Astrocyte (in vitro differentiated cells and primary cell): Measurements from ENCODE around the gene ZSCAN25. TPM values are rescaled to one million over a fixed set of nuclear protein-coding genes. Genes with fewer than 3 reads are reported as not detected.

ENCODE experiments used
- DNase-seq: peaks from one replicate; pipeline ENCODE4 v3.0.0-alpha.2; 2010; ENCODE audit warnings: low read depth
- FAIRE-seq: peaks from 2 replicates; lab custom pipeline; 2011; peaks lifted over from hg19 to GRCh38; lab: Jason Lieb, UNC
- H2AFZ ChIP-seq: 2 replicates; pipeline ENCODE4 v1.6.0; 2012; ENCODE audit warnings: low read depth, low read length, inconsistent platforms
- H3K27ac ChIP-seq: 2 replicates; pipeline ENCODE4 v1.5.1; 2011; ENCODE audit warnings: low read depth, low read length, inconsistent platforms
- H3K27me3 ChIP-seq: 2 replicates; pipeline ENCODE4 v1.6.0; 2011; ENCODE audit warnings: low read length, inconsistent platforms; ENCODE audit not compliant: insufficient read depth
- H3K36me3 ChIP-seq: 2 replicates; pipeline ENCODE4 v1.5.1; 2011; ENCODE audit warnings: low read length, inconsistent platforms; ENCODE audit not compliant: insufficient read depth
- H3K4me1 ChIP-seq: 2 replicates; pipeline ENCODE4 v1.5.1; 2011; ENCODE audit warnings: low read length, inconsistent platforms; ENCODE audit not compliant: insufficient read depth
- H3K4me2 ChIP-seq: 2 replicates; pipeline ENCODE4 v1.6.0; 2012; ENCODE audit warnings: low read length, inconsistent platforms
- H3K4me3 ChIP-seq: 2 replicates; pipeline ENCODE4 v1.5.1; 2011; ENCODE audit warnings: low read depth, mild to moderate bottlenecking, low read length, inconsistent platforms; ENCODE audit not compliant: insufficient read depth
- H3K79me2 ChIP-seq: 2 replicates; pipeline ENCODE4 v1.6.0; 2012; ENCODE audit warnings: mild to moderate bottlenecking, low read length, inconsistent platforms; ENCODE audit not compliant: insufficient read depth
- H3K9ac ChIP-seq: 2 replicates; pipeline ENCODE4 v1.6.0; 2012; ENCODE audit warnings: mild to moderate bottlenecking, low read length, inconsistent platforms
- H3K9me3 ChIP-seq: 2 replicates; pipeline ENCODE4 v1.5.1; 2012; ENCODE audit warnings: low read depth, mild to moderate bottlenecking, low read length, inconsistent platforms; ENCODE audit not compliant: insufficient read depth
- H4K20me1 ChIP-seq: 2 replicates; pipeline ENCODE4 v1.6.0; 2012; ENCODE audit warnings: low read length, inconsistent platforms; ENCODE audit not compliant: insufficient read depth
- H3K27ac Mint-ChIP-seq: one replicate; pipeline ENCODE4 v1.8.0; 2021; ENCODE audit warnings: mild to moderate bottlenecking, mixed read lengths; ENCODE audit not compliant: unreplicated experiment
- H3K27me3 Mint-ChIP-seq: one replicate; pipeline ENCODE4 v1.8.0; 2021; ENCODE audit warnings: low read depth, mixed read lengths; ENCODE audit not compliant: unreplicated experiment
- H3K36me3 Mint-ChIP-seq: one replicate; pipeline ENCODE4 v1.8.0; 2021; ENCODE audit warnings: low read depth, mixed read lengths; ENCODE audit not compliant: unreplicated experiment
- H3K4me1 Mint-ChIP-seq: one replicate; pipeline ENCODE4 v1.8.0; 2021; ENCODE audit warnings: low read depth, mixed read lengths; ENCODE audit not compliant: unreplicated experiment
- H3K4me3 Mint-ChIP-seq: one replicate; pipeline ENCODE4 v1.8.0; 2021; ENCODE audit warnings: mild to moderate bottlenecking, moderate library complexity, mixed read lengths; ENCODE audit not compliant: unreplicated experiment
- H3K9me3 Mint-ChIP-seq: one replicate; pipeline ENCODE4 v1.8.0; 2021; ENCODE audit warnings: mild to moderate bottlenecking, mixed read lengths; ENCODE audit not compliant: unreplicated experiment
- CTCF ChIP-seq: IDR thresholded peaks from 2 replicates; pipeline ENCODE4 v1.5.1; 2011; ENCODE audit warnings: low read depth, mild to moderate bottlenecking, inconsistent platforms, low read length, moderate library complexity; ENCODE audit not compliant: insufficient read depth
- EZH2 ChIP-seq: IDR thresholded peaks from 2 replicates; pipeline ENCODE4 v1.6.1; 2012; ENCODE audit warnings: mild to moderate bottlenecking, low read length, inconsistent platforms; ENCODE audit not compliant: insufficient read depth
- total RNA-seq: library from RNA; stranded (reverse); gene quantifications from 2 replicates; pipeline ENCODE4 v1.2.1, GENCODE V29; 2021

The ZSCAN25 gene
- total RNA-seq, 1 donor from 2014 or later, result 14.6 TPM

GRCh38 chr7:99573257-99573656, 43.5 kb upstream of the ZSCAN25 start:
- no peaks in the 10 kb centered on the region for H3K27me3 Mint-ChIP-seq
- FAIRE-seq (peak; percentile 69), DNase-seq (no peak)
- TF ChIP-seq EZH2, result no peak
- TF ChIP-seq CTCF, result no peak
- H3K79me2 ChIP-seq, result peaks cover 27% of the 10 kb centered on the region
- H3K4me3 ChIP-seq, result no peak overlapping the region
- no peak overlapping the region for H3K9ac ChIP-seq
- peaks cover 13% of the 10 kb centered on the region for H3K36me3 Mint-ChIP-seq
- H3K4me2 ChIP-seq, result no peak overlapping the region
- H3K36me3 ChIP-seq, result peaks cover 59% of the 10 kb centered on the region
- H3K27ac Mint-ChIP-seq, result no peak overlapping the region
- peaks cover 5% of the 10 kb centered on the region for H3K4me1 Mint-ChIP-seq
- H2AFZ ChIP-seq, result no peak overlapping the region
- H3K4me1 ChIP-seq, result no peaks in the 10 kb centered on the region
- H3K4me3 Mint-ChIP-seq, result no peak overlapping the region
- no peak overlapping the region for H3K27ac ChIP-seq
- H3K27me3 ChIP-seq, result no peaks in the 10 kb centered on the region
- H4K20me1 ChIP-seq, result peaks cover 39% of the 10 kb centered on the region
- no peaks in the 10 kb centered on the region for H3K9me3 ChIP-seq
- no peaks in the 10 kb centered on the region for H3K9me3 Mint-ChIP-seq

- H3K4me1 ChIP-seq, result peaks cover 7% of the 10 kb centered on the region
- no peak overlapping the region for H3K4me3 Mint-ChIP-seq
- H3K4me2 ChIP-seq, result no peak overlapping the region
- H3K4me3 ChIP-seq, result no peak overlapping the region
- H3K36me3 Mint-ChIP-seq, result peaks cover 13% of the 10 kb centered on the region
- no peak overlapping the region for H3K27ac ChIP-seq
- FAIRE-seq, result no peak
- H3K9me3 ChIP-seq, result no peaks in the 10 kb centered on the region
- no peaks in the 10 kb centered on the region for H3K79me2 ChIP-seq
- no peak overlapping the region for H2AFZ ChIP-seq
- H3K27me3 Mint-ChIP-seq, result no peaks in the 10 kb centered on the region
- TF ChIP-seq EZH2 (no peak), CTCF (no peak)
- DNase-seq, result no peak
- H3K36me3 ChIP-seq, result peaks cover 35% of the 10 kb centered on the region
- H3K27ac Mint-ChIP-seq, result no peak overlapping the region
- H3K9ac ChIP-seq, result no peak overlapping the region
- H3K4me1 Mint-ChIP-seq, result peaks cover 5% of the 10 kb centered on the region
- no peaks in the 10 kb centered on the region for H3K9me3 Mint-ChIP-seq
- H4K20me1 ChIP-seq, result peaks cover 19% of the 10 kb centered on the region
- no peaks in the 10 kb centered on the region for H3K27me3 ChIP-seq
Observed at GRCh38 chr7:99576251-99576650, 40.5 kb upstream of the ZSCAN25 start.

GRCh38 chr7:99579281-99579955, 37.3 kb upstream of the ZSCAN25 start:
- DNase-seq (no peak), FAIRE-seq (no peak)
- TF ChIP-seq EZH2 (no peak), CTCF (no peak)
- peak overlapping the region; percentile 90 for H2AFZ ChIP-seq
- H3K27me3 ChIP-seq, result no peaks in the 10 kb centered on the region
- peak overlapping the region; percentile 68 for H3K9ac ChIP-seq
- H3K4me3 ChIP-seq, result peak overlapping the region; percentile 68
- Mint-ChIP-seq H3K9me3 (no peaks in the 10 kb centered on the region), H3K4me3 (peak overlapping the region; percentile 67), H3K27ac (no peak overlapping the region), H3K36me3 (no peaks in the 10 kb centered on the region), H3K4me1 (peaks cover 5% of the 10 kb centered on the region), H3K27me3 (peaks cover 6% of the 10 kb centered on the region)
- H3K27ac ChIP-seq, result no peak overlapping the region
- H3K79me2 ChIP-seq, result no peaks in the 10 kb centered on the region
- peaks cover 6% of the 10 kb centered on the region for H3K36me3 ChIP-seq
- H3K4me2 ChIP-seq, result peak overlapping the region; percentile 92
- peaks cover 3% of the 10 kb centered on the region for H4K20me1 ChIP-seq
- peaks cover 7% of the 10 kb centered on the region for H3K4me1 ChIP-seq
- no peaks in the 10 kb centered on the region for H3K9me3 ChIP-seq
